Measurements from ENCODE around the gene AGTPBP1.

The AGTPBP1 gene

GRCh38 chr9:85716031-85716877, 25.5 kb downstream of the AGTPBP1 start:
- no peak for DNase-seq

DNA sequence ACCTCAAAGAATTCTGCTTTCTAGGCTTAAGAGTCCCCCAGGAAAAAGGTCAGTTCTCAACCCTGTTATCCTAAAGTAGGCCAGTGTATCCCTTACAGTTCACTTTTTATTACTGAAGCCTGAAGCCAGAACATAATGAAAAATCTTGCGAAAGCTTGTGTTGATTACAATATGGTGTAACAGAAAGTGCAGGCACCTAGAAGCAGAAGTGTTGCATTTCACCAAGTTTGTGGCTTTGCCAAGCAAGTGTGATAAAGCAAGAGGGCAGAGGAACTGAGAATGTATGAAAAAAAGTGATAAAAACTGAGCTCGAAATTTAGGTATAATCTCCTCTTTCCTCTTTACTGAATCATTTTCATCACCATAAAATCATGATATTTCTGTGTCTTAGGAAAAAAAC, 26.2 kb downstream of the AGTPBP1 start:
- no peak for DNase-seq

- DNase-seq, result no peak
These were observed 27.9 kb downstream of the AGTPBP1 start for GRCh38 chr9:85713897-85714296.

DNA sequence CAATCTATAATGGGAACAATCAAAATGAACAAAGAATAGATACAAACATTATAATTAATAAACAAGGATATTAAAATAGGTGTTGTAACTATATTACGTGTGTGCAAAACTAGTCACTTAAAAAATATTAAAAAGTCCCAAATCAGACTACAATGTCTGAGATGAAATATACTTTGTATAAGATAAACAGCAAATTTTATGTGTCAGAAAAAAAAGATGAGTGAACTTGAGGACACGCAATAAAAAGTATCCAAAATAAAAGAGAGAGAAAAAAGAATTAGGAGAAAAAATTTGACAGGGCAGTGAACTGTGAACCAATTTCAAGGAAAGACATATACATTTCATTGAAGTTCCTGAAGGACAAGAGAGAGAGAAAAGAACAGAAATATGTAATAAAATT, 37.0 kb downstream of the AGTPBP1 start:
- no peak for DNase-seq

DNA sequence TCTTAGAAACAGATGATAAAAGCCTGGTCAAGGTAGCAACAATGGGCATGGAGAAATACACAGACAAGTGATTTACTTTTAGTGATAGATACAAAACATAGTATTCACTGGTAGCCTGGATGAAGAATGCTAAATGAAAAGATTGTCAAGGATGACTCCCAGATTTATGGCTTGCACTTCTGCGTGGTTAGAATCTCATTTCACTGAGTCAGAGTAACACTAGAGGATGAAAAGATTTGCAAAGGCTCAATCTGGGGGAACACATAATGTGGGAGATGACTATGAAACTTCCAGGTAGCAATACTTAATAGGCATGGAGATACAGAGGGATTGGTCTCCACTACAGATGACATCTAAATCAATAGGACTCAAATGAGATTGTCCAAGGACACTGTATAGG, 38.4 kb downstream of the AGTPBP1 start:
- no peak for DNase-seq

DNA sequence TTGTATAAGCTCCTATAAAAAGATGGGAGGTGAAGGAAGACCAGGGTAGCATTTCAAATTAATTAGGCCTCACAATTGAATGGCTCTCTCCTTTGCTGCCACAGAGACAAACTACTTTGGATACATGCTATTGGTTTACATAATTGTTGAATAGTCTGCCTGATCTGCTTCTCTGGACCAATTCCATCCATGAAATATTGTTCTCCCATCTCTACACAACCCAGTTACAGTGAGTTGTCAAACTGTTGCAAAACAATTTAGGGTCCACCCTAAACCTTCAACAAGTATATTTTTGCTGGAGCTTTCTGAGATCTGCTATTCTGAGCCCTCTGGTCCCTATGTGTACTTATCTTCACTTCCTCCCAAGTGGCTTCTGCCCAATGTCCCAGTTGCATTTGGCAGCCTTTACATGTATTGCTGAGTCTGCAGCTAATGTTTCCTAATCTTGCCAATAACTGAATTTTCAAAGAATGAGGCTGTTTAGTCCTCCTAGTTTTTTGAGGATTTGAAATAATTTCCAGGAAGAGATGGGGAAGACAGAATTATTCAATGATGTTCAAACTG, 38.9 kb downstream of the AGTPBP1 start:
- DNase-seq, result no peak

DNA sequence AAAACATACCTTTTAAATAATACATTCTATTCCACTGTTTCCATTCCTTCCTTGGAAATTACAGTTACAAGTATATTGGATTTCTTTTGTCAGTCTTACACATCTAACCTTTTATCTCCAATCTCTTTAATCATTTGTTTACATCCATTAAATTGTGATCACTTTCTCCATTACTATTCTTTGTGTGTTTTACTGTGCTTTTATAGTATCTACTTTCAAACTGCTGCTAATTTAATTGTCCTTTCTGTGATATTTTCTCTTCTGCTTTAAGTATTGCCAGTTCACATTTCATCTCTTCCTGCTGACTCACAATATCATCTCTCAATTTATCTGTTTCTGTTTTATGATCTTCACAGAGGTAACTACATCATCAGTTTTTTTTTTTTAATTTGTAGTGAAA, 39.6 kb downstream of the AGTPBP1 start:
- DNase-seq, result no peak

DNA sequence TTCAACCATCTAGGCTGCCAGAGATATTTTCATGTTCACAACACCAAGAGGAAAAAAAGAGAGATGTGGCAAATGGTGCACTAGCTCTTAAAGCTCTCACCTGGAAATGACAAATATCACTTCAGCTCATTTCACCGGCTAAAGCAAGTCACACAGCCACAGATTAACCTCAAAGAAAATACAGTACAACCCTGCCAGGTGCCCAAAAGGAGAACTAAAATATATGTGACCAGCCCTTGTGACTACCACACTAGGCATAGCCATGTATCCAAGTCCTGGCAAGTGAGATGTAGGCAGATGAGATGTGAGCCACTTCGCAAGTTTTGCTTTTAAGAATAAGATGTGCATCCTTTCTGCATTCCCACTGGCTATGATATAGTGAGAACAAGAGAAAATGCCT, 41.4 kb downstream of the AGTPBP1 start:
- no peak for DNase-seq

- no peak for DNase-seq
These were observed 53.4 kb downstream of the AGTPBP1 start for GRCh38 chr9:85688361-85688760.

- DNase-seq, result no peak
These were observed 56.7 kb downstream of the AGTPBP1 start for GRCh38 chr9:85685081-85685480.

GRCh38 chr9:85676790-85677189, 65.0 kb downstream of the AGTPBP1 start:
- DNase-seq, result no peak

GRCh38 chr9:85667374-85667773, 74.4 kb downstream of the AGTPBP1 start:
- DNase-seq, result no peak

DNA sequence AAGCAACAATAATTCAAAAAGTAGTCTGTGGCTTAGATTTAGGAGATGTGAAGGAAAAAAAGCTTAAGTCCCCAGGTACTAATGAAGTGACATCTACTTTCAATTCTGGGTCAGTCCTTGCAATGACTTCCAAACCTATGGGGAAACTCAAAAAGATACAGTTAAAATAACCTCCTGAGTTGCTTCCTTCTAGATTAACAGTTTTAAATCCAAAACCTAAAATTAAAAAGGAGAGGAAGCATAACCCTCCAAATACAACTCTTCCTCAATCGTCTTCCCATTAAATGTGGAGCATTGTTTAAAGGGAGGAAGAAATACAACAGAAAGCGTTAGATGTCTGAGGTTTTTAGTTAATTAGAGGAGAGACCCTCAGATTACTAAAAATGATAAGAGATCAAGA, 75.7 kb downstream of the AGTPBP1 start:
- no peak for DNase-seq

GRCh38 chr9:85662573-85662972, 79.2 kb downstream of the AGTPBP1 start:
- DNase-seq, result no peak

- no peak for DNase-seq
These were observed 83.0 kb downstream of the AGTPBP1 start for GRCh38 chr9:85658716-85659115.

DNA sequence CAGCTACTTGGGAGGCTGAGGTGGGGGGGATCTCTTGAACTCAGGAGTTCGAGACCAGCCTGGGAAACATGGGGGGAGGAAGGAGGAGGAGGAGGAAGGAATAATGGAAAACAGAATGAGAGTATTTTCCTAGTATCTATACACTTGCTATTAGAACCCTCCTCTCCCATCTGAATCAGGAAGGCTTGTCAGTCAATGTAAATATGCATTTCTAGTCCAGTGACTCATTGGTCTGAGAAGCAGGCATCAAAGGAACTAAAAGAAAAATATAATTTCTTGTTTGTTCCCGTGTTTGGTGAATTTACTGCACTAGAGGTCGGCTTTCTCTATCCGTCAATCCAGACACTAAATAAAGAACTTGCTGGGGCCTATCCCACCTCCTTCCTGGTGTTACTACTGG, 88.6 kb downstream of the AGTPBP1 start:
- DNase-seq, result no peak

GRCh38 chr9:85647571-85647970, 94.2 kb downstream of the AGTPBP1 start:
- DNase-seq, result no peak

DNA sequence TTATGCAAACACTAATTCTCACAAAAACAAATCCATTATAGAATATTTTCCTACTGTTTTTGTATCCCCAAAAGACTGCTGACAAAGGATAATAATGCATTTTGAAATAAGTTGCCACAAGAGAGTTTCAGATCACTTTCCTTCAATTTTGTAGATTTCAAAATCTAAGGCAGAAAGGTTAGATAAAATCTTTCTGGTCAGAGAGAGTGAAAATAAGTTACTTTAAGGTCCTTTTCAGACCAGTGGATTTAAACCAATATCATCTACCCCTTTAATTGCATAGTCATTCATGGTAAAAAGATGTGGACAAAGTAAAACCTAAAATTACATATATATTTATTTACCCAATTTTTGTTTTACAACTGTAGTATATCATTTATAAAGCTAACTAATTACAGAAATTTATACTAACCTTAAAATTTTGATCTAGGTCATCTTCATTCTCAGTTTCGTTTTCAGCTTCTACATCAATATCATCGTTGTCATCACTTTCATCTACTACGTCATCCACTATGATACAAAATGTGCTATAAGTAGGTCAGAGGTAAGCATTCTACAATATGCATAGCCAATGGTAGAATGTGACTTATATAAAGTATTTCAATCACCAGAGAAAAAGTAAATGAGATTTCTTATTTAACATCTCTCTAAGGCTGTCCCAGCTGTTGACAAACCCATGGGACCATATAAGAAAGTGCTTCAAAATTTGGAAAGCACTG, 95.7 kb downstream of the AGTPBP1 start:
- no peak for DNase-seq

DNA sequence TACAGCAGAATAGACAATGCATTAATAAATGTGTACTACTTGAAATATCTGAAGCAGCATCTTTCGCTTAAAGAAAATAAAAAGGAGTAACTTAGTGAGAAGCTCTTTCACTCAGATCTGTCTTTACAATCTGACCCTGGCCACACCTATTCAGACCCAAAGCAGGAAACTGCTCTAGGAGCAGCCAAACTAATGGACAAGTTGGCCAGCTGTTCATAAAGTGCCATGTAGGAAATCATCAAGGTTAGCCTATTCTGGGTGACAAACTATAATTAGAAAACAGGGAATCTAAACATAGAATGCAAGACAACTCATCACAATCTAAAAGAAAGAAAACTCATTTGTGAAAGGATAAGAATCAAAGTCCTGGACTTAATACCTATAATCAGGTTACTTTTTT, 101.3 kb downstream of the AGTPBP1 start:
- no peak for DNase-seq

GRCh38 chr9:85639675-85640186, 102.0 kb downstream of the AGTPBP1 start:
- no peak for DNase-seq

DNA sequence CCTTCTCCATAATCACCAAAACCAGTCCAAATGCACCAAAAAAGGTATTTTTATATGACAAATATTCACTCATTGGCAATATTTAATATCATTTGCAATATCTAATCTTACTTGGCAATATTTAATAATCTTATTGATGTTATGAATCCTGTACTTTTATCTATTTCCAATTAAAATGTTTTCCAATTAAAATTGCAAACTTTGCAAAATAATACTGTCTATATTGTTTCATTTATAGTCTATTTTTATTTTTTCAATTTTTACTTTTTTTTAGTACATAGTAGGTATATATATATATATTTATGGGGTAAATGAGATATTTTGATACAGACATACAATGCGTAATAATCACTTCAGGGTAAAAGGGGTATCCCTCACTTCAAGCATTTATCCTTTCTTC, 109.9 kb downstream of the AGTPBP1 start:
- DNase-seq, result no peak

DNA sequence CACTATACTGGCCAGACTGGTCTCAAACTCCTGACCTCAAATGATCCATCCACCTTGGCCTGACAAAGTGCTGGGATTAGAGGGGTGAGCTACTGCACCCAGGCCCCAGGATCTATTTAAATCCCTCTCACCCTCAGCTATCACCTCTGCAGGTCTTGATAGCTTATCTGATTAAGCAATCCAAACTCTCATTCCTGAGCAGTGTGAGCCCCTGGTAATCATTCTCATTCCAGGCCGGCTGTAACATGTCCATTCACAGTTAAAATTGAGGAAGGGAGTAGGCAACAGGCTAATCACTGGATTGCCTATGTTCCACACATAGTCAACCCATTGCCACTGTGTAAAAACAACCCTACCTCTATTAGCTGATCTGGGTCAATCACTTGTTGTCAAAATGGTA, 111.1 kb downstream of the AGTPBP1 start:
- DNase-seq, result no peak

DNA sequence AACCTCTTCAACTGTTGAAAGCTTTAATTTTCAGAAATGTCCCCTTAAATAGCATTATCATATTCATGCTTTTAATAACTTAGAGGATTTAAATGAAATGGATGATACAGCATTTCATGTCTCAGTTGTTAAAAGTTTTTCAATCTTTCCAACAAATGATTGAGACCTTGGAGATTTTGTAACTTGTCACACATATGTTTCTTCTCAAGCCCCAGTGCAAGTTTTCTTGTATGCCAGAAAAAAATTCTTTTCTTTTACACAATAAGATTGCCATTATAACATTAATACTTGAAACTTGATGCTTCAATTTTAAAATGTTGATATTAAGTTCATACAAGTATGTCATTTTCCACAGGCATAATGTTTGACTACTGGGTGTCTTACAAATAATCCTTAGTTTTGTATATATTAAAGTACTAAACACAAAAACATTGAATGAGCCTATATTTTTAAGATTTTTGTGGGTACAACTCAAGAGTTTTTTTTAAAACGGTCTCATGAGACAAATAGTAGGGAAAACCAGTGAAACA, 124.5 kb downstream of the AGTPBP1 start:
- DNase-seq, result no peak

DNA sequence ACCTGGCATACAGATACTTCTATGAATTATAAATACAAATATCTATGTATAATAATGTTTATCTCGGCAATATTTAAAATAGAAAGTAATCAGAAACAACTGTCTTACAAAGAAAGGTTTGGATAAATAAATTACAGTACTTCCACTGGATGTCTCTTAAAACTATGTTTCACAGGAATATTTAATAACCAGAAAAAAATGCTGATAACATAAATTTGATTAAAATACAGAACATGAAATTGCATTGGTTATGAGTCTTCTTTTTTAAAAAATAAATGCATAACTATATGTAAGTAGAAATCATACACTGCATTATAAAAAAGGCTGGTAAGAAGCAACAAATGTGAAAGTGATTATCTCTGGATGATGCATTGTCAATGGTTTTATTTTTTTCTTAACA, 126.0 kb downstream of the AGTPBP1 start:
- no peak for DNase-seq
